HFF-Myc (cell line): ENCODE results near the gene NRG2.

Experiments used
- DNase-seq: peaks from one replicate; pipeline ENCODE4 v3.0.0-alpha.2; 2011; ENCODE audit warnings: low read depth; ENCODE audit errors: extremely low read depth
- H3K4me3 ChIP-seq: replicated peaks from 2 replicates; pipeline ENCODE4 v1.5.1; 2011; ENCODE audit warnings: low read depth, mild to moderate bottlenecking, control low read depth, low read length
- CTCF ChIP-seq: IDR thresholded peaks from 2 replicates; pipeline ENCODE4 v1.5.1; 2012; ENCODE audit warnings: mild to moderate bottlenecking, low read depth, low read length, control low read depth; ENCODE audit errors: missing control alignments

The NRG2 gene

GRCh38 chr5:139886213-139886612, 156.9 kb downstream of the NRG2 start:
- no peak for DNase-seq
- no peak overlapping the region for H3K4me3 ChIP-seq
- TF ChIP-seq CTCF, result no peak

DNA sequence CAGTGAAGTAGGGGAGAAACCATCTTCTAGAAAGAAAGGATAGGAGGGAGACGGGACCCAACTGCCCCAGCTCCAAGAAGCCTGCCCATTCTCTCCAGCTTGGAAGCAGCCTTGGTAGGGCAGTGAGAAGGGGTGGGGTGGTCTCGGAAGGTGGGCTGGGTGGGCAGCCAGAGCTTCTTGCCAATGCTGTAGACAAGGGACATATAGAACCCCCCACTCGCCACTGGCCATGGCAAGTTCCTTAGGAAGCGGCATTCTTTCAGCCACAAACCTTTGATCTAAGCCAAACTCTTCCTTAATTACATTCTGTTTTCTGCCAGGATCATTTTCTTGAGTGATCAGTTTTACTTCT, 157.3 kb downstream of the NRG2 start:
- no peak for TF ChIP-seq CTCF
- H3K4me3 ChIP-seq, result no peak overlapping the region
- no peak for DNase-seq

- no peak overlapping the region for H3K4me3 ChIP-seq
- no peak for TF ChIP-seq CTCF
- no peak for DNase-seq
Measured at GRCh38 chr5:139885172-139885856, 157.8 kb downstream of the NRG2 start.

DNA sequence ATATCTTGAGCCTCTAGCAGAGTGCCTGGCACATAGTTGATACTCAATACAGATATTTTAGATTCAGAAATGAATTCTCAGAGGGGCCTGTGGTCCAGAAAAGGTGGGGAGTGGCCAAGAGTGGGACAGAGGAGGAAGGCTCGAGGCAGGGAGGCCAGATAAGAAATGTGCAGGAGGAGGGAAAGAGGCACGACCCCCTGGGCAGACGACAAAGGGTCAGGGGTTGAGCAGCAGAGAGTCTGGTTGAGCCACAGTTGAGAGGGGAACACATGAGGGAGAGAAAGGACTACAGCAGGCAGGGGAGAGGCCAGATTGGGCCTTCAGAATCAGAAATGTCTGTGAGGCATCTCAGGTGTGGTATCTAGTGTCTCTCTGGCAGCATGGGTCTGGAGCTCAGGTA, 158.4 kb downstream of the NRG2 start:
- H3K4me3 ChIP-seq, result no peak overlapping the region
- no peak for TF ChIP-seq CTCF
- DNase-seq, result no peak

DNA sequence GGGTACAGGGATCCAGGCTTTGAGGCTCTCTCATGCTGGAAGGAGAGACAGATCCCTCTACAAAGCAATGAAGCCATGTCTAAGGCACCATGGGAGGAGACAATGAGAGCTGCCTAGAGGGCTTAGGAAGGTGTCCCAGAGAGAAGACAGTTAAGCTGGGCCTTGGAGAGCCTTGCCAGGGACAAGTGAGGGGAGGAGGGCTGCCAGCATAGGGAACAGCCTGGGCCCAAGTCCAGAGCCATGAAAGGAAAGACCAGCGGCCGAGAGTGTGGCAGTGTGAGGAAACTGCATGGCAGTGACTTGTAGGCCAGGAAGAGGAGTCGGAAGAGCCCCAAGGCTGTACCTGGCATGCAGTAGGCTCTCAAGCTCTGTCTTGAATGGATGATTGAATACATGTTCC, 159.0 kb downstream of the NRG2 start:
- no peak for DNase-seq
- no peak overlapping the region for H3K4me3 ChIP-seq
- no peak for TF ChIP-seq CTCF

DNA sequence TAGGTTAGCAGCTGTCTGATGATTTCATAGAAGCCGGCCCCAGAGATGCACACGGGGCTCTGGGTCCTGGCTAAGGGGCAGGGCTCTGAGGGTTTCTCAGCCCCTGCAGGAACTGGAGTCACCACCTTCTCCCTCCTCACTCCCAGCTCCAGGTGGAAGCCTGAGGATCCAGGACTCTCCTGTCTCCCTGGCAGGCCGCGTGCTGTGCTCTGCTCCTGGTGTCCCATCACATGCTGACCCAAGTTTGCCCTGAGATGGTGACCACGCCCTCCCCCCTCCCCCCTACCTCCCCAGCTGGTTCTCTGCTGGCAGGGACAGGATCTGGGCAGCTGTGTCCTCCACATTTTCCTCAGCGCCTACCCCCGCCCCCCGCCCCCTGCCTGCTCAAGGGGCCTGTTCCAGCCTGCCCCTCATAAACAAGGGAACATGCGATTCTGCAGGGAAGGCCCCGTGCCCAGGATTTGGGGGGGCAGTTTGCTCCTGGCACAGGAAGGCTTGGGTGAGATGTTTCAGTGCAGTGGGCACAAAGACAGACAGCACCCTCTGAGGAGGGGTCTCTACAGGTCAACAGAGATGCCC, 160.0 kb downstream of the NRG2 start:
- H3K4me3 ChIP-seq, result no peak overlapping the region
- no peak for TF ChIP-seq CTCF
- no peak for DNase-seq

- no peak overlapping the region for H3K4me3 ChIP-seq
- no peak for DNase-seq
- TF ChIP-seq CTCF, result no peak
Measured at GRCh38 chr5:139882316-139882715, 160.8 kb downstream of the NRG2 start.
